ENCODE results near the gene MPP4. TPM values are rescaled to one million over a fixed set of nuclear protein-coding genes. Genes with fewer than 3 reads are reported as not detected.

The MPP4 gene
- total RNA-seq, 1 experiment from 2014 or later, result not detected

DNA sequence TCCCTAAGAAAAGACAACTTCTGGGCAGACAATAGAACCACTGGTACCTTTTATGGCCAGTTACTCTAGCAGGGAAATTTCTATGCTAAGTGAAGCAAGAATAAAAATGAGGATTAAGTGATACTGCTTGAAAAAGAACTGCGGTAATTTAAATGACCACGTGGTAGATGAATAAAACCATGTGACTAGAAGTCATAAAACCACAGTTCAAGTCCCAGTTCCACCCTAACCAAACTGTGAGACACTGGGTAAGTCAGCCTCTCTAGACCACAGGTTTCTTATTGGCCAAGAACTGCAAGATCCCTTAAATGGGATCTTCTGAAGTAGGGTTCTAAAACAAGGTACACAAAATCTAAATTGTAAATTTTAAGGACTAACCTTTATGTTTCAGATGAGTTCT, 67.9 kb downstream of the MPP4 start:
- no peaks in the 10 kb centered on the region for H3K27me3 ChIP-seq (ENCODE audit: insufficient read depth, low read depth)
- no peaks in the 10 kb centered on the region for H3K9me3 ChIP-seq (ENCODE audit: insufficient read depth, low read depth)
- TF ChIP-seq, protein P1, sequence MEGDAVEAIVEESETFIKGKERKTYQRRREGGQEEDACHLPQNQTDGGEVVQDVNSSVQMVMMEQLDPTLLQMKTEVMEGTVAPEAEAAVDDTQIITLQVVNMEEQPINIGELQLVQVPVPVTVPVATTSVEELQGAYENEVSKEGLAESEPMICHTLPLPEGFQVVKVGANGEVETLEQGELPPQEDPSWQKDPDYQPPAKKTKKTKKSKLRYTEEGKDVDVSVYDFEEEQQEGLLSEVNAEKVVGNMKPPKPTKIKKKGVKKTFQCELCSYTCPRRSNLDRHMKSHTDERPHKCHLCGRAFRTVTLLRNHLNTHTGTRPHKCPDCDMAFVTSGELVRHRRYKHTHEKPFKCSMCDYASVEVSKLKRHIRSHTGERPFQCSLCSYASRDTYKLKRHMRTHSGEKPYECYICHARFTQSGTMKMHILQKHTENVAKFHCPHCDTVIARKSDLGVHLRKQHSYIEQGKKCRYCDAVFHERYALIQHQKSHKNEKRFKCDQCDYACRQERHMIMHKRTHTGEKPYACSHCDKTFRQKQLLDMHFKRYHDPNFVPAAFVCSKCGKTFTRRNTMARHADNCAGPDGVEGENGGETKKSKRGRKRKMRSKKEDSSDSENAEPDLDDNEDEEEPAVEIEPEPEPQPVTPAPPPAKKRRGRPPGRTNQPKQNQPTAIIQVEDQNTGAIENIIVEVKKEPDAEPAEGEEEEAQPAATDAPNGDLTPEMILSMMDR (conservative IDR thresholded peaks at IDR 0.05), result no peak
- no peak for TF ChIP-seq EZH2 (IDR thresholded peaks at IDR 0.05; ENCODE audit: low read depth)
- H3K79me2 ChIP-seq (ENCODE audit: low read depth), result no peaks in the 10 kb centered on the region
- H3K9me2 ChIP-seq (ENCODE audit: insufficient read depth), result no peaks in the 10 kb centered on the region; the same call in 1 of the 2 replicates
- intact Hi-C loops (cut with micrococcal nuclease; ENCODE audit: unreplicated experiment), result no loop called here
- no peaks in the 10 kb centered on the region for H4K20me1 ChIP-seq (ENCODE audit: insufficient read depth)
- no TSS peak for BruUV-seq (replicated peaks)
- CTCF ChIA-PET, result no interaction called here
- no peak for DNase-seq
- no peak overlapping the region for H3K27ac ChIP-seq
- no peak overlapping the region for H2AFZ ChIP-seq
- H3K4me2 ChIP-seq, result no peak overlapping the region
- H3K36me3 ChIP-seq (ENCODE audit: low read depth), result peaks cover 7% of the 10 kb centered on the region
- H3F3A ChIP-seq (ENCODE audit: insufficient read depth, low read depth), result no peaks in the 10 kb centered on the region
- H3K4me3 ChIP-seq, result no peak overlapping the region
- POLR2A ChIA-PET (ENCODE audit: unreplicated experiment), result no interaction called here
- H3K4me1 ChIP-seq (replicated peaks; ENCODE audit: insufficient read depth), result no peaks in the 10 kb centered on the region

- no peaks in the 10 kb centered on the region for H3K4me1 ChIP-seq (replicated peaks; ENCODE audit: insufficient read depth)
- H3K9me3 ChIP-seq (ENCODE audit: insufficient read depth, low read depth), result no peaks in the 10 kb centered on the region
- no peaks in the 10 kb centered on the region for H3K27me3 ChIP-seq (ENCODE audit: insufficient read depth, low read depth)
- no peak overlapping the region for H3K4me3 ChIP-seq
- H3K4me2 ChIP-seq, result no peak overlapping the region
- no peaks in the 10 kb centered on the region; the same call in 1 of the 2 replicates for H3K9me2 ChIP-seq (ENCODE audit: insufficient read depth)
- H4K20me1 ChIP-seq (ENCODE audit: insufficient read depth), result no peaks in the 10 kb centered on the region
- ChIA-PET CTCF (no interaction called here), POLR2A (ENCODE audit: unreplicated experiment) (no interaction called here)
- intact Hi-C loops (cut with micrococcal nuclease; ENCODE audit: unreplicated experiment), result no loop called here
- no peak overlapping the region for H3K27ac ChIP-seq
- peaks cover 7% of the 10 kb centered on the region for H3K36me3 ChIP-seq (ENCODE audit: low read depth)
- H3K79me2 ChIP-seq (ENCODE audit: low read depth), result no peaks in the 10 kb centered on the region
- no peaks in the 10 kb centered on the region; the same call in 1 of the 2 replicates for H3F3A ChIP-seq (ENCODE audit: insufficient read depth, low read depth)
- no peak for DNase-seq
- no peak overlapping the region for H2AFZ ChIP-seq
- TF ChIP-seq EZH2 (IDR thresholded peaks at IDR 0.05; ENCODE audit: low read depth), result no peak
- TF ChIP-seq, protein P1 (conservative IDR thresholded peaks at IDR 0.05), result no peak
- no TSS peak for BruUV-seq (replicated peaks)
Measured at GRCh38 chr2:201628545-201628944, 69.9 kb downstream of the MPP4 start.

- H3K4me1 ChIP-seq (replicated peaks; ENCODE audit: insufficient read depth), result no peaks in the 10 kb centered on the region
- no peak overlapping the region for H3K4me3 ChIP-seq
- POLR2A ChIA-PET (ENCODE audit: unreplicated experiment), result no interaction called here
- no peaks in the 10 kb centered on the region for H3K27me3 ChIP-seq (ENCODE audit: insufficient read depth, low read depth)
- H3K4me2 ChIP-seq, result no peak overlapping the region
- no peaks in the 10 kb centered on the region; the same call in 1 of the 2 replicates for H3F3A ChIP-seq (ENCODE audit: insufficient read depth, low read depth)
- CTCF ChIA-PET, result no interaction called here
- H3K36me3 ChIP-seq (ENCODE audit: low read depth), result no peaks in the 10 kb centered on the region
- no peak overlapping the region for H2AFZ ChIP-seq
- no TSS peak for BruUV-seq (replicated peaks)
- intact Hi-C loops (cut with micrococcal nuclease; ENCODE audit: unreplicated experiment), result no loop called here
- H3K9me2 ChIP-seq (ENCODE audit: insufficient read depth), result no peaks in the 10 kb centered on the region
- no peaks in the 10 kb centered on the region for H3K79me2 ChIP-seq (ENCODE audit: low read depth)
- H4K20me1 ChIP-seq (ENCODE audit: insufficient read depth), result no peaks in the 10 kb centered on the region
- no peak for TF ChIP-seq EZH2 (IDR thresholded peaks at IDR 0.05; ENCODE audit: low read depth)
- no peak for DNase-seq
- H3K9me3 ChIP-seq (ENCODE audit: insufficient read depth, low read depth), result no peaks in the 10 kb centered on the region
- H3K27ac ChIP-seq, result no peak overlapping the region
Measured at GRCh38 chr2:201622306-201622970, 76.0 kb downstream of the MPP4 start.

Measured in PC-9 (cell line).